Esophagus (tissue), 2 donors: ENCODE measurements around the gene CACNA2D1. TPM values are rescaled to one million over a fixed set of nuclear protein-coding genes. Genes with fewer than 3 reads are reported as not detected.

ENCODE experiments used
- H3K27ac ChIP-seq, 2 donors: one replicate each; pipeline ENCODE4 v1.5.1; 2013; ENCODE audit warnings: low read depth in 2 of 2, mild to moderate bottlenecking in 2 of 2, inconsistent platforms in 1 of 2, low read length in 1 of 2, moderate library complexity in 1 of 2
- H3K27me3 ChIP-seq, 2 donors: one replicate each; pipeline ENCODE4 v1.6.1; 2013; ENCODE audit warnings: low read length in 2 of 2, control low read depth in 1 of 2, mild to moderate bottlenecking in 1 of 2; ENCODE audit not compliant: insufficient read depth in 2 of 2, control insufficient read depth in 1 of 2
- H3K36me3 ChIP-seq, 2 donors: one replicate each; pipeline ENCODE4 v1.6.1; 2013; ENCODE audit warnings: low read length in 1 of 2; ENCODE audit not compliant: control insufficient read depth in 2 of 2, insufficient read depth in 2 of 2
- H3K4me1 ChIP-seq, 2 donors: one replicate each; pipeline ENCODE4 v1.6.1; 2013; ENCODE audit warnings: low read length in 1 of 2; ENCODE audit not compliant: control insufficient read depth in 2 of 2, insufficient read depth in 2 of 2
- H3K4me3 ChIP-seq, 2 donors: one replicate each; pipeline ENCODE4 v1.5.1; 2013; ENCODE audit warnings: low read length in 2 of 2, mild to moderate bottlenecking in 2 of 2, low read depth in 1 of 2, moderate library complexity in 1 of 2
- H3K9me3 ChIP-seq, 2 donors: one replicate each; pipeline ENCODE4 v1.6.1; 2013; ENCODE audit warnings: mild to moderate bottlenecking in 2 of 2, low read depth in 1 of 2, low read length in 1 of 2, moderate library complexity in 1 of 2; ENCODE audit not compliant: control insufficient read depth in 2 of 2, insufficient read depth in 1 of 2
- WGBS, 2 donors: extraction: QIAGEN DNeasy Blood & Tissue Kit; methylation state at CpG; one replicate each; pipeline ENCODE4 v1.1.7; 2013; 5-methylcytosine and 5-hydroxymethylcytosine counted together
- polyA plus RNA-seq, 2 donors: library from polyadenylated mRNA; stranded (reverse); fragments of 200-250 nt; gene quantifications; one replicate each; pipeline ENCODE4 v1.2.3, GENCODE V29; 2013
- donor health status: healthy with polysubstance abuse.
- donor health status: Bipolar disorder and iron deficiency.

The CACNA2D1 gene
- polyA plus RNA-seq, 2 donors = 0.90 to 1.3 TPM

GRCh38 chr7:81924494-81924893, 519.1 kb downstream of the CACNA2D1 start:
- H3K27ac ChIP-seq = no peak overlapping the region
- peaks cover 0 to 7% of the 10 kb centered on the region in 2 donors for H3K9me3 ChIP-seq
- 64 to 68% methylated on average over 2 of the region's 2 CpGs for WGBS, 2 donors
- H3K4me3 ChIP-seq = no peak overlapping the region
- H3K4me1 ChIP-seq = no peaks in the 10 kb centered on the region
- no peaks in the 10 kb centered on the region for H3K36me3 ChIP-seq
- H3K27me3 ChIP-seq = no peaks in the 10 kb centered on the region

DNA sequence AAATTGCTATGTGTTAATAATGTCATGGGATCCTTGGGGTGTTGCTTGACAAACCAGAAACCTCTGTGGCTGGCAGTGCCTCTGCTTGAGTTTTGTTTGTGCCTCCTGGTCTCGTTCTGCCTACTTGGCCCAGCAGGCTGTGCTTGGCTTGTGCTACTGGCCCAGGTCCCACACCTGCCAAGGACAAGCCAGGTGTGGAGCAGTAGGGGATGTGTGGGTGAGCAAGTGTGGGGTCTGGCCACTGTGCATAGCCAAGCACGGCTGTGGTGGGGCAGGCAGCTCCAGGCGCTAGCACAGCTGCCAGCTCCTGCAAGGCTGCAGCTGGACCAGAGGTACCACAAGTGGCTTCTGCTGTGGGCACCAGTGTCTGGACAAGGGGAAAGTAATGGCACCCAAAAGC, 524.1 kb downstream of the CACNA2D1 start:
- 77 to 85% methylated on average over 3 of the region's 3 CpGs for WGBS, 2 donors
- H3K36me3 ChIP-seq = no peaks in the 10 kb centered on the region
- H3K4me3 ChIP-seq = no peak overlapping the region
- peaks cover 0 to 8% of the 10 kb centered on the region in 2 donors for H3K9me3 ChIP-seq
- no peak overlapping the region for H3K27ac ChIP-seq
- no peaks in the 10 kb centered on the region for H3K27me3 ChIP-seq
- no peaks in the 10 kb centered on the region for H3K4me1 ChIP-seq

DNA sequence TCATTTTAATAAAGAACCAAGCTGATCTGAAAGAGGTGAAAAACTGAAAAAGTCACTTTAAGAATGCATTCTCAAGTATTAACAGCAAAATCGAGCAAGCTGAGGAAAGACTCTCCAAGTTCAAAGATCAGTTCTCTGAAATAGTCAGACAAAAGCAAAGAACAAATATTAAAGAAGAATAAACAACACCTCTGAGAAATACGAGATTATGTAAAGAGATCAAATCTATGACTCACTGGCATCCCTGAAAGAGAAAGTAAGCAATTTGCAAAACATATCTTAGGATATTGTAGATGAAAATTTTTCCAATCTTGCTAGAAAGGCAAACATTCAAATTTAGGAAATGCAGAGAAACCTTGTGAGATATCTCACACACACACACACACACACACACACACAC, 535.4 kb downstream of the CACNA2D1 start:
- Histone ChIP-seq H3K9me3 (peaks cover 0 to 3% of the 10 kb centered on the region in 2 donors), H3K4me3 (no peak overlapping the region), H3K4me1 (no peaks in the 10 kb centered on the region), H3K36me3 (no peaks in the 10 kb centered on the region), H3K27ac (no peak overlapping the region), H3K27me3 (no peaks in the 10 kb centered on the region)
- WGBS, 2 donors = 38 to 45% methylated on average over 2 of the region's 2 CpGs

DNA sequence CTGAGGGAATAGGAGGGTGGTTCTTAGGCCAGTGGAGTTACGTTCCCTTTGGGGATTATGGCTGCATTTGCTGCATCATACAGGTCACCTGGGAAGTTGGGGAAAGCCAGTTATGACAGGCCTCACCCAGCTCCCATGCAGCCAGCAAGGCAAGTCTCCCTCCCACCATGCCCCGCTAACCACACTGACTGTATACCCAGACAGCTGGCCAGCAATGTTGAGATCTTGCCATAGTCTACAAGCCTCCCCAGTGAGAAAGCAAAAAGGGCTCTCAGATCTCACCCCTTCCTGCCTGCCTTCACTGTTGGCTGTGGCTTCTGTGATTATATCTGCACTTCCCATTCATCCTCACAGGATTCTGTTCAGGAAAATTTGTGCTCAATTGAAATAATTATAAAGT, 540.5 kb downstream of the CACNA2D1 start:
- H3K9me3 ChIP-seq = peaks cover 0 to 3% of the 10 kb centered on the region in 2 donors
- no peak overlapping the region for H3K4me3 ChIP-seq
- 83 to 86% methylated on average over 2 of the region's 2 CpGs for WGBS, 2 donors

DNA sequence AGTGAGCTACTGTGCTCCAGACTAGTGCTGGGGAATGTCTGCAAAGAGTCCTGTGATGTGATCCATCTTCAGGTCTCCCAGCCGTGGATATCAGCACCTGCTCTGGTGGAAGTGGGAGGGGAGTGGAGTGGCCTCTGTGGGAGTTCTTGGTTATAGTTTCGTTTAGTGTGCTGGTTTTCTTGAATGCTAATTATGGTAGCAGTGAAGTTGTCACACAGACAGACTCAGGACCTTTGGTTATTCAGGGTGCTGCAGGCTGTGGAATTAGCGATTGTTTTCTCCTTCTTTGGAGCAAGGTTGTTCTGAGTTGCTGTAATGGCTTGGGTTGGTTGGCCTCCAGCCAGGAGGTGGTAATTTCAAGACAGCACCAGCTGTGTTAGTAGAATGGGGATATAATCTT, 541.0 kb downstream of the CACNA2D1 start:
- WGBS, 2 donors = 51 to 54% methylated on average over 3 of the region's 3 CpGs
- Histone ChIP-seq H3K27ac (no peak overlapping the region), H3K4me3 (no peak overlapping the region), H3K9me3 (no peaks in the 10 kb centered on the region), H3K4me1 (no peaks in the 10 kb centered on the region), H3K36me3 (no peaks in the 10 kb centered on the region), H3K27me3 (no peaks in the 10 kb centered on the region)

More for the DNA sequence above, 540.5 kb downstream of the CACNA2D1 start:
- Histone ChIP-seq H3K4me1 (no peaks in the 10 kb centered on the region), H3K27ac (no peak overlapping the region), H3K27me3 (no peaks in the 10 kb centered on the region), H3K36me3 (no peaks in the 10 kb centered on the region)
